Measurements from ENCODE around the gene ARV1.
"Not testable (repeated sequence)": the region's sequence is repeated elsewhere in the genome, so short reads cannot be mapped to it uniquely, and the experiment has no call there.

ARV1 gene

DNA sequence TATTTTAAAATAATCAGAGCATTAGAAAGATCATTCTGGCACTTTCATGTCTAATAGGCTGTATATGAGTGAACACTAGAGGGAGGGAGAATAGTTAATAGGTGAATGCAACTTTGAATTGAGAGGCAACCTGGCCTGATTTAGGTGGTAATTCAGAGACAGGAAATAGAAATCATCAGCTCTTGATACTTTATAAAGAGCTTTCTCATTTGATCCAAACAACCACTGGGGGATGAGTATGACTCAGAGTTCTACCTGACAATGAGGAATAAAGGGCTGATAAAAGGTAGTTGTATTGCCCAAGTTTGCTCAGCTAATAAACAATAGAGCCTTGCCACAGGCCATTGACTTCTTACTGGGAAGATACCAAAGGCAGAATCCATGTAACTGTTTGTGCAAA, 66.4 kb downstream of the ARV1 start:
- no peak for FAIRE-seq

DNA sequence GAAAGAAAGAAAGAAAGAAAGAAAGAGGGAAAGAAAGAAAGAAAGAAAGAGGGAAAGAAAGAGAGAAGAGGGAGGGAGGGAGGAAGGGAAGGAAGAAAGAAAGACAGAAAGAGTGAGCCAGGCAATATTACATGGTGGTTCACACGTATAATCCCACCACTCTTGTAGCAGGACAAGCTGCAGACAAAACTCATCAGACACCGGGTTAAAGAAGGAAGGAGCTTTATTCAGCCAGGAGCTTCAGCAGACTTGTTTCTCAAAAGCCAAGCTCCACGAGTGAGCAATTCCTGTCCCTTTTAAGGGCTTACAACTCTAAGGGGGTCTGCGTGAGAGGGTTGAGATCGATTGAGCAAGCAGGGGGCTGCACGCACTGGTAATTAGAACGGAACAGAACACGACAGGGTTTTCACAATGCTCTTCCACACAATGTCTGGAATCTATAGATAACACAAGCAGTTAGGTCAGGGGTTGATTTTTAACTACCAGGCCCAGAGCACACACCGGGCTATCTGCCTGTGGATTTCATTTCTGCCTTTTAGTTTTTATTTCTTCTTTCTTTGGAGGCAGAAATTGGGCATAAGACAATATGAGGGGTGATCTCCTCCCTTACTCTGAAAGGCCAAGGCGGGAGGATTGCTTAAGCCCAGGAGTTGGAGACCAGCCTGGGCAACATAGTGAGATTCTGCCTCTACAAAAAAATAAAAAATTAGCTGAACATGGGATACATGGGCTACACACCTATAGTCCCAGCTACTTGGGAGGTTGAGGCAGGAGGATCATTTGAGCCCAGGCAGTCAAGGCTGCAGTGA, 67.2 kb downstream of the ARV1 start:
- not testable (repeated sequence) for FAIRE-seq

- FAIRE-seq, result no peak
These were observed 68.0 kb downstream of the ARV1 start for GRCh38 chr1:231046730-231047395.

- FAIRE-seq, result not testable (repeated sequence)
These were observed 68.6 kb downstream of the ARV1 start for GRCh38 chr1:231047529-231047928.

DNA sequence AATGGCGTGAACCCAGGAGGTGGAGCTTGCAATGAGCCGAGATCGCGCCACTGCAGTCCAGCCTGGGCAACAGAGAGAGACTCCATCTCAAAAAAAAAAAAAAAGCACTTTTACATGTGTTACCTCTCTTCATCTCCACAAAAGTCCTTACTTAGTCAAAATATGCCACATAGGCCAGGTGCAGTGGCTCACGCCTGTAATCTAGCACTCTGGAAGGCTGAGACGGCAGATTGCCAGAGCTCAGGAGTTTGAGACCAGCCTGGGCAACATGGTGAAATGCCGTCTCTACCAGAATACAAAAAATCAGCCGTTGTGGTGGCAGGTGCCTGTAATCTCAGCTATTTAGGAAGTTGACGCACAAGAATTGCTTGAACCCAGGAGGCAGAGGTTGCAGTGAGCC, 69.5 kb downstream of the ARV1 start:
- FAIRE-seq, result not testable (repeated sequence)

DNA sequence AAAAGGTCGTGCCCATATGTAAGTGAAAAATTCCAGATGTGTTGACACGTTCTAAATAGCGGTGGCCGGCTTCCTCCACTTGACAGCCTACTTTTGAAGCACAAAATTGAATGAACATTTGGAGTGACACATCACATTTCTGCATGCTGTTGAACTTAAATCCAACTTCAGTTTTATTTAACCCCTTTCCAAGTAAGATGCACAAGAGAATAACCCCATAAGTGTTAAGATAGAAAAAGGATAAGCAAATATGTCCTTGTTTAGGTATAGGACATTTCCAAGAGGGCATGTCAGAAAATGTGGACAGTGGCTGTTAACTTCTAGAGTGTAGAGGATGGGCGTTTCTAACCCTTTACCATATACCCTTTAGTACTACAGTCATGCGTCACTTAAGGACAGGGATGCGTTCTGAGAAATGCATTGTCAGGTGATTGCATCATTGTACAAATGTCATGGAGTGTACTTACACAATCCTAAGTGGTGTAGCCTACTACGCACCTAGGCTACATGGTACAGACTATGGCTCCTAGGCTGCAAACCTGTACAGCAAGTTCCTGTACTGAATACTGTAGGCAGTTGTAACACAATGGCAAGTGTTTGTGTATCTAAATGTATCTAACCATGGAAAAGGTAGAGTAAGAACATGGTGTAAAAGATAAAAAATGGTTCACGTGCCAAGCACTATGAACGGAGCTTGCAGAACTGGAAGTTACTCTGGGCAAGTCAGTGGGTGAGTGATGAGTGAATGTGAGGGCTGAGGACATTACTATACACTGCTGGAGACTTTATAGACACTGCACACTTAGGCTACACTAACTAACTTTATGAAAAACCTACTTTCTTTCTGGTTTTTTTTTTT, 70.5 kb downstream of the ARV1 start:
- no peak for FAIRE-seq
